ENCODE results near the gene HOXC5. TPM values are rescaled to one million over a fixed set of nuclear protein-coding genes. Genes with fewer than 3 reads are reported as not detected.

The HOXC5 gene
- total RNA-seq, 1 experiment from 2014 or later = 5.0 TPM

GRCh38 chr12:54010972-54011664 lies 21.7 kb upstream of the HOXC5 start:
- ATAC-seq (no peak), DNase-seq (ENCODE audit: low read depth, low spot score) (no peak)
- Histone ChIP-seq H3K9me3 (ENCODE audit: control insufficient read depth, insufficient read depth, low read depth, low read length) (no peaks in the 10 kb centered on the region), H3K27me3 (ENCODE audit: control insufficient read depth, insufficient read depth, low read length) (no peaks in the 10 kb centered on the region), H3K4me1 (ENCODE audit: control insufficient read depth, insufficient read depth, low read length) (peaks cover 62% of the 10 kb centered on the region), H3K27ac (ENCODE audit: low read length) (peak overlapping the region; percentile 92), H3K4me3 (ENCODE audit: low read depth in 2 of 2, low read length in 2 of 2) (peak overlapping the region; percentile 47 to 61), H3K36me3 (ENCODE audit: control insufficient read depth, insufficient read depth, low read length) (no peaks in the 10 kb centered on the region)
- in situ Hi-C loops (cut with HindIII; ENCODE audit: low pct_unique_long_range_greater_than_20kb, low sequenced_read_pairs) (no loop called here), intact Hi-C loops (cut with micrococcal nuclease; ENCODE audit: unreplicated experiment) (no loop called here)
- 0 out of 2 replicates have a peak, but pooled peaks have one; percentile 48 for TF ChIP-seq TCF7L2 (IDR thresholded peaks at IDR 0.05; ENCODE audit: low read depth, low read length)
- TF ChIP-seq REST (IDR thresholded peaks at IDR 0.05; ENCODE audit: insufficient read depth in 1 of 2, low read depth in 2 of 2, low read length in 1 of 2) = no peak
- POLR2A ChIA-PET = no interaction called here
- CTCF ChIA-PET = interaction anchor here (0.7 kb wide), 1 partner anchor 141 kb away, joined by 5 read pairs; no protein-coding TSS in a partner anchor
- TSS peak; percentile 31 for BruUV-seq (replicated peaks)

- peak overlapping the region; percentile 92 for H3K27ac ChIP-seq (ENCODE audit: low read length)
- H3K27me3 ChIP-seq (ENCODE audit: control insufficient read depth, insufficient read depth, low read length) = no peaks in the 10 kb centered on the region
- peaks cover 60% of the 10 kb centered on the region for H3K4me1 ChIP-seq (ENCODE audit: control insufficient read depth, insufficient read depth, low read length)
- BruUV-seq (replicated peaks) = TSS peak; percentile 27
- in situ Hi-C loops (cut with HindIII; ENCODE audit: low pct_unique_long_range_greater_than_20kb, low sequenced_read_pairs) = no loop called here
- no peak for DNase-seq (ENCODE audit: low read depth, low spot score)
- peaks cover 2% of the 10 kb centered on the region; the same call in 1 of the 2 replicates for H3K36me3 ChIP-seq (ENCODE audit: control insufficient read depth, insufficient read depth, low read length)
- H3K4me3 ChIP-seq (ENCODE audit: low read depth in 2 of 2, low read length in 2 of 2) = peak overlapping the region; percentile 47 to 61
- ChIA-PET POLR2A (interaction anchor here (0.5 to 0.6 kb wide), 2 partner anchors 180 to 284 kb away, joined by 5 to 9 read pairs; no protein-coding TSS in a partner anchor), CTCF (interaction anchor here (0.7 to 1.6 kb wide), 4 partner anchors 16 to 195 kb away, joined by 3 to 6 read pairs (median 4); no protein-coding TSS in a partner anchor)
- no peak for ATAC-seq
- intact Hi-C loops (cut with micrococcal nuclease; ENCODE audit: unreplicated experiment) = no loop called here
- H3K9me3 ChIP-seq (ENCODE audit: control insufficient read depth, insufficient read depth, low read depth, low read length) = no peaks in the 10 kb centered on the region
- no peak for TF ChIP-seq SIN3A (IDR thresholded peaks at IDR 0.05; ENCODE audit: borderline replicate concordance, insufficient read depth, low read depth, low read length)
- 0 out of 2 replicates have a peak, but pooled peaks have one; percentile 17 for TF ChIP-seq POLR2AphosphoS5 (IDR thresholded peaks at IDR 0.05; ENCODE audit: low read depth, low read length)
- no peak for TF ChIP-seq REST (IDR thresholded peaks at IDR 0.05; ENCODE audit: insufficient read depth in 1 of 2, low read depth in 2 of 2, low read length in 1 of 2)
These were observed 21.0 kb upstream of the HOXC5 start for GRCh38 chr12:54011665-54012532.

All from Panc1 (cell line).